SK-N-SH treated with all-trans-retinoic acid at 6 μM for 48 hours (cell line): ENCODE results near the gene KRTAP16-1.
"Not testable (repeated sequence)": the region's sequence is repeated elsewhere in the genome, so short reads cannot be mapped to it uniquely, and the experiment has no call there.

Source experiments
- ATAC-seq: fragments of 200-7000 bp; cut with Tn5 transposase; 3 replicates; pipeline ENCODE4 v1.9.1; 2020; ENCODE audit warnings: mild to moderate bottlenecking, moderate library complexity
- ARNTL ChIP-seq: fragments of 450-650 bp; formaldehyde crosslinking; IDR thresholded peaks from 2 replicates; pipeline ENCODE4 v1.5.0; 2020; ENCODE audit warnings: low read depth, mild to moderate bottlenecking, moderate library complexity, borderline replicate concordance
- BACH2 ChIP-seq: fragments of 250-450 bp; sonication (Bioruptor Pico); IDR thresholded peaks from 2 replicates; pipeline ENCODE4 v1.9.0; 2021; ENCODE audit warnings: mild to moderate bottlenecking, borderline replicate concordance
- ESRRG ChIP-seq: fragments of 250-450 bp; sonication (Bioruptor Pico); IDR thresholded peaks from 2 replicates; pipeline ENCODE4 v1.6.1; 2021; ENCODE audit warnings: mild to moderate bottlenecking
- GLIS3 ChIP-seq: fragments of 250-450 bp; sonication (Bioruptor Pico); IDR thresholded peaks from 2 replicates; pipeline ENCODE4 v1.5.0; 2020; ENCODE audit warnings: mild to moderate bottlenecking, moderate library complexity
- OSR1 ChIP-seq: fragments of 250-450 bp; sonication (Bioruptor Pico); IDR thresholded peaks from 2 replicates; pipeline ENCODE4 v1.8.0; 2022; ENCODE audit warnings: moderate library complexity, mild to moderate bottlenecking, inconsistent platforms
- RARB ChIP-seq: fragments of 250-450 bp; sonication (Bioruptor Pico); IDR thresholded peaks from 2 replicates; pipeline ENCODE4 v1.8.0; 2021; ENCODE audit warnings: mild to moderate bottlenecking, moderate library complexity
- SNAI2 ChIP-seq: fragments of 250-450 bp; sonication (Bioruptor Pico); IDR thresholded peaks from 2 replicates; pipeline ENCODE4 v1.5.0; 2020; ENCODE audit warnings: mild to moderate bottlenecking, moderate library complexity
- TCF4 ChIP-seq: fragments of 250-450 bp; sonication (Bioruptor Pico); IDR thresholded peaks from 2 replicates; pipeline ENCODE4 v1.8.0; 2021; ENCODE audit warnings: mild to moderate bottlenecking, moderate library complexity, borderline replicate concordance
- TOX ChIP-seq: fragments of 250-450 bp; sonication (Bioruptor Pico); IDR thresholded peaks from 2 replicates; pipeline ENCODE4 v1.8.0; 2021; ENCODE audit warnings: mild to moderate bottlenecking, moderate library complexity, borderline replicate concordance
- ZC3H10 ChIP-seq: fragments of 250-450 bp; sonication (Bioruptor Pico); IDR thresholded peaks from 2 replicates; pipeline ENCODE4 v1.5.1; 2021; ENCODE audit warnings: mild to moderate bottlenecking, moderate library complexity
- ZFP30 ChIP-seq: fragments of 450-650 bp; formaldehyde crosslinking; IDR thresholded peaks from 2 replicates; pipeline ENCODE4 v1.5.0; 2022; ENCODE audit warnings: mild to moderate bottlenecking, moderate library complexity
- ZNF565 ChIP-seq: fragments of 450-650 bp; formaldehyde crosslinking; conservative IDR thresholded peaks from 2 replicates; pipeline ENCODE4 v1.5.0; 2020; ENCODE audit warnings: low read depth, mild to moderate bottlenecking, moderate library complexity
- ZNF70 ChIP-seq: fragments of 450-650 bp; formaldehyde crosslinking; IDR thresholded peaks from 2 replicates; pipeline ENCODE4 v1.5.0; 2020; ENCODE audit warnings: mild to moderate bottlenecking, moderate library complexity
- ZNF8 ChIP-seq: fragments of 450-650 bp; formaldehyde crosslinking; IDR thresholded peaks from 2 replicates; pipeline ENCODE4 v1.5.0; 2020; ENCODE audit warnings: mild to moderate bottlenecking, moderate library complexity
- TF ChIP-seq, protein P1 (sequence below): fragments of 250-450 bp; sonication (Bioruptor Pico); IDR thresholded peaks from 2 replicates; pipeline ENCODE4 v1.8.0; 2021; ENCODE audit warnings: low read depth, mild to moderate bottlenecking, moderate library complexity, borderline replicate concordance
- TF ChIP-seq, protein P2 (sequence below): fragments of 250-450 bp; sonication (Bioruptor Pico); IDR thresholded peaks from 2 replicates; pipeline ENCODE4 v1.5.1; 2020; ENCODE audit warnings: low read depth, mild to moderate bottlenecking, moderate library complexity
- TF ChIP-seq, protein P3 (sequence below): fragments of 250-450 bp; sonication (Bioruptor Pico); IDR thresholded peaks from 2 replicates; pipeline ENCODE4 v1.5.1; 2021; ENCODE audit warnings: mild to moderate bottlenecking, moderate library complexity
- TF ChIP-seq, protein P4 (sequence below): fragments of 250-450 bp; sonication (Bioruptor Pico); IDR thresholded peaks from 2 replicates; pipeline ENCODE4 v1.5.0; 2020; ENCODE audit warnings: mild to moderate bottlenecking, moderate library complexity

Gene KRTAP16-1

DNA sequence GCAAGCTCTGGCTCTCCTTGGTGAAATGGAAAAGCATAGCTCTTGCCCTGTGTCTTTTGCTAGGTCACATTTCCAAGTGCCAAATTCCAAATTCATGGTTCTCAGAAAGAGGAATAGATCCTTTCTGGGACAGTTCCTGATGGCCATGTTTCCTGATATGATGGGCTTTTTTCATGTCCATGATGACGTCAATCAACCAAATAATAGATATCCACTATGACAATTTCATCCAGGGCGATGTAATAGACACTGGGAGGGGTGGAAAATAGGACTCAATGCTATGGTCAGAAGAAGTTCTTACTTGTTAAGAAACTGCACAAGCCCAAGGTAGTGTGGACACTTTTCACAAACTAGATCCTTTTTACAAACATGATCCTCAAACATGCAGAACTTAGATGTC lies 42.1 kb upstream of the KRTAP16-1 start:
- TF ChIP-seq RARB (CRISPR knock-in tag) (no peak), OSR1 (no peak), ZNF70 (no peak), ARNTL (CRISPR knock-in tag) (no peak), ZNF8 (no peak), TOX (no peak), ZC3H10 (CRISPR knock-in tag) (no peak), ZNF565 (CRISPR knock-in tag) (no peak), GLIS3 (CRISPR knock-in tag) (no peak), ZFP30 (CRISPR knock-in tag) (no peak), BACH2 (CRISPR knock-in tag) (no peak), SNAI2 (CRISPR knock-in tag) (no peak)
- TF ChIP-seq, protein P1, sequence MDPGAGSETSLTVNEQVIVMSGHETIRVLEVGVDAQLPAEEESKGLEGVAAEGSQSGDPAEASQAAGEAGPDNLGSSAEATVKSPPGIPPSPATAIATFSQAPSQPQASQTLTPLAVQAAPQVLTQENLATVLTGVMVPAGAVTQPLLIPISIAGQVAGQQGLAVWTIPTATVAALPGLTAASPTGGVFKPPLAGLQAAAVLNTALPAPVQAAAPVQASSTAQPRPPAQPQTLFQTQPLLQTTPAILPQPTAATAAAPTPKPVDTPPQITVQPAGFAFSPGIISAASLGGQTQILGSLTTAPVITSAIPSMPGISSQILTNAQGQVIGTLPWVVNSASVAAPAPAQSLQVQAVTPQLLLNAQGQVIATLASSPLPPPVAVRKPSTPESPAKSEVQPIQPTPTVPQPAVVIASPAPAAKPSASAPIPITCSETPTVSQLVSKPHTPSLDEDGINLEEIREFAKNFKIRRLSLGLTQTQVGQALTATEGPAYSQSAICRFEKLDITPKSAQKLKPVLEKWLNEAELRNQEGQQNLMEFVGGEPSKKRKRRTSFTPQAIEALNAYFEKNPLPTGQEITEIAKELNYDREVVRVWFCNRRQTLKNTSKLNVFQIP (CRISPR knock-in tag), result no peak
- TF ChIP-seq, protein P2, sequence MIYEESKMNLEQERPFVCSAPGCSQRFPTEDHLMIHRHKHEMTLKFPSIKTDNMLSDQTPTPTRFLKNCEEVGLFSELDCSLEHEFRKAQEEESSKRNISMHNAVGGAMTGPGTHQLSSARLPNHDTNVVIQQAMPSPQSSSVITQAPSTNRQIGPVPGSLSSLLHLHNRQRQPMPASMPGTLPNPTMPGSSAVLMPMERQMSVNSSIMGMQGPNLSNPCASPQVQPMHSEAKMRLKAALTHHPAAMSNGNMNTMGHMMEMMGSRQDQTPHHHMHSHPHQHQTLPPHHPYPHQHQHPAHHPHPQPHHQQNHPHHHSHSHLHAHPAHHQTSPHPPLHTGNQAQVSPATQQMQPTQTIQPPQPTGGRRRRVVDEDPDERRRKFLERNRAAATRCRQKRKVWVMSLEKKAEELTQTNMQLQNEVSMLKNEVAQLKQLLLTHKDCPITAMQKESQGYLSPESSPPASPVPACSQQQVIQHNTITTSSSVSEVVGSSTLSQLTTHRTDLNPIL (CRISPR knock-in tag), result no peak
- TF ChIP-seq, protein P3, sequence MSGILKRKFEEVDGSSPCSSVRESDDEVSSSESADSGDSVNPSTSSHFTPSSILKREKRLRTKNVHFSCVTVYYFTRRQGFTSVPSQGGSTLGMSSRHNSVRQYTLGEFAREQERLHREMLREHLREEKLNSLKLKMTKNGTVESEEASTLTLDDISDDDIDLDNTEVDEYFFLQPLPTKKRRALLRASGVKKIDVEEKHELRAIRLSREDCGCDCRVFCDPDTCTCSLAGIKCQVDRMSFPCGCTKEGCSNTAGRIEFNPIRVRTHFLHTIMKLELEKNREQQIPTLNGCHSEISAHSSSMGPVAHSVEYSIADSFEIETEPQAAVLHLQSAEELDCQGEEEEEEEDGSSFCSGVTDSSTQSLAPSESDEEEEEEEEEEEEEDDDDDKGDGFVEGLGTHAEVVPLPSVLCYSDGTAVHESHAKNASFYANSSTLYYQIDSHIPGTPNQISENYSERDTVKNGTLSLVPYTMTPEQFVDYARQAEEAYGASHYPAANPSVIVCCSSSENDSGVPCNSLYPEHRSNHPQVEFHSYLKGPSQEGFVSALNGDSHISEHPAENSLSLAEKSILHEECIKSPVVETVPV (CRISPR knock-in tag), result no peak
- TF ChIP-seq, all 23 proteins: peak for 0
- no peak for ATAC-seq

DNA sequence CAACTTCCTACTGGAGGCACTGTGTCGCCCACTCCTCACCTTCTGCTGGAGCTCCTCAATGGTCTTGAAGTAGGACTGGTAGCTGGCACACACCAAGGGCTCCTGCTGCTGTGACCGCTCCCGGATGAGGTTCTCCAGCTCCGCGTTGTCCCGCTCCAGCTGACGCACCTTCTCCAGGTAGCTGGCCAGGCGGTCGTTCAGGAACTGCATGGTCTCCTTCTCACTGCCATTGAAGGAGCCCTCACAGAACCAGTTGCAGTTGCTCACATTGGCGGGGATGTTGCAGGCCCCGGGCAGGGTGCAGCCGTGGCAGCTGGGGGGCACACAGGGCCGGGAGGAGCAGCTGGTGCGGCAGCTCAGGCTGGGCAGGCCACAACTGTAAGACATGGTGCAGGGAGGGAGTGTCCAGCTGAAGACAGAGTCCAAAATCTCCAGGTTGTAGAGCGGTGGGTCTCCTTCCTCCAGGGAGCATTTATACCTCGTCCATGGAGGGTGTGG lies 41.3 kb upstream of the KRTAP16-1 start, which contains the start of gene KRT33A:
KRT33A (minus strand) TSS at position 448 of the 498 bp plus-strand sequence; CDS start at position 387, 61 bp downstream.
- not testable (repeated sequence) for ATAC-seq

DNA sequence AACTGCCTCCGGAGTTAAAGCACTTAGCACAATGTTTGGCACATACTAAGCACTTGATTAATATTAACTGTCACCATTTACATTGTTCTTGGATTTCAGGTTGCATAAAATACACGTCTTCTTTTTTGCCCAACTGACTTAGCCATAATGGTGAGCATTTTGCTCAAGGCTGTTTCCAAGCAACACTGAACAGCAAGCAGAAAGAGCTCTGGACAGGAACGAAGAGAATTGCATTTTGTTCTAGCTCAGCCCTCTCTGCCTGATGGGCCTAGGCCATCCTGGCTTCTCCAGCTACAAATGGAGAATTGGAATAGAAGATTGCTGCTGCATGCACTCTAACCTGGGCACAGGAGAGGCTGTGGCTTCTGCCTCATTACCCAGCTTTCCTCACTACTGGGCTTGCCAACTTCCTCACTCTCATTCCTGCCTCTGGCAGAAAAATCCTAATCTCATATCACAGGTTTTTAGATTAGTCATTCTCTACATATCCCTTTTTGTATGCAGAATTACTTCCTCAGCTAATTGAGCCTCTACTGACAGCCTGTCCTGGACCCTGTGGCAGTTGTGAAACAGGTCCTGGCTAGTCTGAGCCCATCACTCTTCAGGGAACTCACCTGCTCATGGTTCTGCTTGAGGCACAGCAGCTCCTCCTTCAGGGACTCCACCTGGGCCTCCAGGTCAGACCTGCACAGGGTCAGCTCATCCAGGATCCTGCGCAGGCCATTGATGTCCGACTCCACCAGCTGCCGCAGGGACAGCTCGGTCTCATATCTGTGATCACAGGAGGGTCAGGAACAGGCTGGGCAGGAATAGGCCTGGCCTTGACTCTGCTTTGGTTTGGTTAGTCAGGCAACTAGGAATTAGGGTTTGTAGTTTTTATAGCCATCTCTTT lies 39.0 kb upstream of the KRTAP16-1 start:
- ATAC-seq, result no peak
- no peak for TF ChIP-seq SNAI2 (CRISPR knock-in tag)
- TF ChIP-seq, protein P2 (CRISPR knock-in tag), result no peak
- TF ChIP-seq, protein P3 (CRISPR knock-in tag), result no peak
- TF ChIP-seq ZNF70, result no peak
- TF ChIP-seq, protein P4, sequence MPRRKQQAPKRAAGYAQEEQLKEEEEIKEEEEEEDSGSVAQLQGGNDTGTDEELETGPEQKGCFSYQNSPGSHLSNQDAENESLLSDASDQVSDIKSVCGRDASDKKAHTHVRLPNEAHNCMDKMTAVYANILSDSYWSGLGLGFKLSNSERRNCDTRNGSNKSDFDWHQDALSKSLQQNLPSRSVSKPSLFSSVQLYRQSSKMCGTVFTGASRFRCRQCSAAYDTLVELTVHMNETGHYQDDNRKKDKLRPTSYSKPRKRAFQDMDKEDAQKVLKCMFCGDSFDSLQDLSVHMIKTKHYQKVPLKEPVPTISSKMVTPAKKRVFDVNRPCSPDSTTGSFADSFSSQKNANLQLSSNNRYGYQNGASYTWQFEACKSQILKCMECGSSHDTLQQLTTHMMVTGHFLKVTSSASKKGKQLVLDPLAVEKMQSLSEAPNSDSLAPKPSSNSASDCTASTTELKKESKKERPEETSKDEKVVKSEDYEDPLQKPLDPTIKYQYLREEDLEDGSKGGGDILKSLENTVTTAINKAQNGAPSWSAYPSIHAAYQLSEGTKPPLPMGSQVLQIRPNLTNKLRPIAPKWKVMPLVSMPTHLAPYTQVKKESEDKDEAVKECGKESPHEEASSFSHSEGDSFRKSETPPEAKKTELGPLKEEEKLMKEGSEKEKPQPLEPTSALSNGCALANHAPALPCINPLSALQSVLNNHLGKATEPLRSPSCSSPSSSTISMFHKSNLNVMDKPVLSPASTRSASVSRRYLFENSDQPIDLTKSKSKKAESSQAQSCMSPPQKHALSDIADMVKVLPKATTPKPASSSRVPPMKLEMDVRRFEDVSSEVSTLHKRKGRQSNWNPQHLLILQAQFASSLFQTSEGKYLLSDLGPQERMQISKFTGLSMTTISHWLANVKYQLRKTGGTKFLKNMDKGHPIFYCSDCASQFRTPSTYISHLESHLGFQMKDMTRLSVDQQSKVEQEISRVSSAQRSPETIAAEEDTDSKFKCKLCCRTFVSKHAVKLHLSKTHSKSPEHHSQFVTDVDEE (CRISPR knock-in tag), result no peak
- TF ChIP-seq ESRRG, result no peak
- TF ChIP-seq ZNF565 (CRISPR knock-in tag), result no peak
- TF ChIP-seq ZNF8, result no peak
- TF ChIP-seq ZC3H10 (CRISPR knock-in tag), result no peak
- TF ChIP-seq RARB (CRISPR knock-in tag), result no peak
- TF ChIP-seq GLIS3 (CRISPR knock-in tag), result no peak
- TF ChIP-seq, protein P1 (CRISPR knock-in tag), result no peak
- TF ChIP-seq ARNTL (CRISPR knock-in tag), result no peak
- no peak for TF ChIP-seq TCF4 (CRISPR knock-in tag)

DNA sequence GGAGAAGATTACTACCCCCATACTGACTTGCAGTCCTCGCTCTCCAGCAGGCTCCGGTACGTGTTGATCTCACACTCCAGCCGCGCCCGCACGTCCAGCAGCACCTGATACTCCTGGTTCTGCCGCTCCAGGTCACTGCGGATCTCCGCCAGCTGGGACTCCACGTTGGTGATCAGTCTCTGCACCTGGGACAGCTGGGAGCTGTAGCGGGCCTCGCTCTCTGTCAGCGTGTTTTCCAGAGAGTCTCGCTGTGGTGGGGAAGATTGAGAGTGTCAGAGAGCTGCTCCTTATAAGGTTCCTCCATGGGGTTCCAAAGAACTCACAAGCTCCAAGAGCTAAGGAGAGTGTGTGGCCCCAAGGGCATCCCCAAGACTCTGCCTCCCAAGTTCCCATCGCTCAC lies 37.3 kb upstream of the KRTAP16-1 start:
- ATAC-seq, result not testable (repeated sequence)
